GM23338 (cell line): ENCODE data around the gene GSN. TPM values are rescaled to one million over a fixed set of nuclear protein-coding genes. Genes with fewer than 3 reads are reported as not detected.

Experiments used
- ATAC-seq: fragments of 200-7000 bp; cut with Tn5 transposase; 3 replicates; pipeline ENCODE4 v1.9.1; 2020
- DNase-seq: peaks from one replicate; pipeline ENCODE4 v3.0.0-alpha.2; 2015; ENCODE audit warnings: low spot score
- H2AFZ ChIP-seq: fragments of 200-600 bp; sonication (generic); 2 replicates; pipeline ENCODE4 v1.8.0; 2016; ENCODE audit warnings: antibody characterized with exemption, mild to moderate bottlenecking, moderate library complexity
- H3F3A ChIP-seq: fragments of 200-600 bp; sonication (generic); replicated peaks from 2 replicates; pipeline ENCODE4 v1.8.0; 2017; ENCODE audit warnings: antibody characterized with exemption, mixed run types, low read depth
- H3K27ac ChIP-seq: fragments of 200-600 bp; sonication (generic); 2 replicates; pipeline ENCODE4 v1.6.1; 2016; ENCODE audit warnings: low read depth
- H3K27me3 ChIP-seq: fragments of 200-600 bp; sonication (generic); 2 replicates; pipeline ENCODE4 v1.8.0; 2016; ENCODE audit warnings: mild to moderate bottlenecking, mixed run types, moderate library complexity; ENCODE audit not compliant: insufficient read depth
- H3K36me3 ChIP-seq: fragments of 200-600 bp; sonication (generic); 2 replicates; pipeline ENCODE4 v1.8.0; 2016; ENCODE audit warnings: mild to moderate bottlenecking; ENCODE audit not compliant: insufficient read depth
- H3K4me1 ChIP-seq: fragments of 200-600 bp; sonication (generic); 2 replicates; pipeline ENCODE4 v1.8.0; 2016; ENCODE audit warnings: mild to moderate bottlenecking, moderate library complexity; ENCODE audit not compliant: insufficient read depth
- H3K4me2 ChIP-seq: fragments of 200-600 bp; sonication (generic); 2 replicates; pipeline ENCODE4 v1.7.1; 2017; ENCODE audit warnings: mixed run types
- H3K4me3 ChIP-seq: fragments of 200-600 bp; sonication (generic); 2 replicates; pipeline ENCODE4 v1.6.1; 2016; ENCODE audit warnings: mixed run types
- H3K79me2 ChIP-seq: fragments of 200-600 bp; sonication (generic); replicated peaks from 2 replicates; pipeline ENCODE4 v1.8.0; 2017; ENCODE audit warnings: mild to moderate bottlenecking; ENCODE audit not compliant: insufficient read depth
- H3K9me2 ChIP-seq: fragments of 200-600 bp; sonication (generic); 2 replicates; pipeline ENCODE4 v1.8.0; 2017; ENCODE audit not compliant: insufficient read depth
- H4K20me1 ChIP-seq: fragments of 200-600 bp; sonication (generic); replicated peaks from 2 replicates; pipeline ENCODE4 v1.8.0; 2017; ENCODE audit warnings: mild to moderate bottlenecking; ENCODE audit not compliant: insufficient read depth
- H3K27ac Mint-ChIP-seq: 2 replicates; pipeline ENCODE4 v1.8.0; 2020; ENCODE audit warnings: inconsistent platforms, mild to moderate bottlenecking, moderate library complexity, mixed read lengths
- H3K27me3 Mint-ChIP-seq: 3 replicates; pipeline ENCODE4 v1.8.0; 2022; ENCODE audit warnings: low read depth, mild to moderate bottlenecking, moderate library complexity, mixed read lengths, inconsistent platforms; ENCODE audit not compliant: insufficient read depth, poor library complexity
- H3K36me3 Mint-ChIP-seq: 3 replicates; pipeline ENCODE4 v1.8.0; 2021; ENCODE audit warnings: low read depth, mild to moderate bottlenecking, inconsistent platforms, moderate library complexity, mixed read lengths
- H3K4me1 Mint-ChIP-seq: 3 replicates; pipeline ENCODE4 v1.8.0; 2020; ENCODE audit warnings: mild to moderate bottlenecking, inconsistent platforms, mixed read lengths
- H3K4me3 Mint-ChIP-seq: 3 replicates; pipeline ENCODE4 v1.8.0; 2021; ENCODE audit warnings: moderate library complexity, mild to moderate bottlenecking, inconsistent platforms, mixed read lengths
- H3K9me3 Mint-ChIP-seq: 3 replicates; pipeline ENCODE4 v1.8.0; 2020; ENCODE audit warnings: moderate library complexity, mild to moderate bottlenecking, inconsistent platforms, mixed read lengths
- EZH2phosphoT487 ChIP-seq: fragments of 200-600 bp; sonication (generic); IDR thresholded peaks from one replicate; pipeline ENCODE4 v1.8.1; 2018; ENCODE audit warnings: antibody characterized with exemption; ENCODE audit not compliant: unreplicated experiment
- JUNB ChIP-seq: IDR thresholded peaks from one replicate; pipeline ENCODE4 v1.6.1; 2016; ENCODE audit warnings: antibody characterized with exemption; ENCODE audit not compliant: unreplicated experiment
- NANOG ChIP-seq: IDR thresholded peaks from 2 replicates; pipeline ENCODE4 v1.6.1; 2016; ENCODE audit warnings: antibody characterized with exemption, borderline replicate concordance
- POLR2AphosphoS5 ChIP-seq: IDR thresholded peaks from 2 replicates; pipeline ENCODE4 v1.6.1; 2016; ENCODE audit warnings: antibody characterized with exemption, low read depth
- STAT1 ChIP-seq: IDR thresholded peaks from one replicate; pipeline ENCODE4 v1.6.1; 2016; ENCODE audit warnings: antibody characterized with exemption; ENCODE audit not compliant: unreplicated experiment
- polyA plus RNA-seq: library from polyadenylated mRNA; unstranded; fragments of >200 nt; fragmentation: Nextera tagmentation; extraction: Ambion mirVana; gene quantifications from 2 replicates; pipeline ENCODE4 v1.2.1, GENCODE V29; 2016
- total RNA-seq: library from RNA; depleted of rRNA; stranded (reverse); fragments of >200 nt; shearing (Covaris generic); gene quantifications from 2 replicates; pipeline ENCODE4 v1.2.3, GENCODE V29; 2014
- TF ChIP-seq, protein P1 (sequence below): IDR thresholded peaks from one replicate; pipeline ENCODE4 v1.6.1; 2018; ENCODE audit warnings: antibody characterized with exemption; ENCODE audit not compliant: unreplicated experiment
- TF ChIP-seq, protein P2 (sequence below), 2 experiments: fragments of 200-600 bp in 1 of 2; sonication (generic) in 1 of 2; conservative IDR thresholded peaks; 2 replicates each; pipeline versions ENCODE4 v1.5.1 to v1.6.1; 2016 to 2017; ENCODE audit warnings: antibody characterized with exemption in 2 of 2, low read depth in 2 of 2, mild to moderate bottlenecking in 2 of 2, moderate library complexity in 1 of 2
- TF ChIP-seq, protein P3 (sequence below): fragments of 250-450 bp; sonication (Bioruptor Pico); IDR thresholded peaks from 2 replicates; pipeline ENCODE4 v1.5.0; 2020; ENCODE audit warnings: mild to moderate bottlenecking, moderate library complexity

GSN gene
- total and polyA plus RNA-seq, 2 experiments from 2014 or later = 30.2 to 85.7 TPM

DNA sequence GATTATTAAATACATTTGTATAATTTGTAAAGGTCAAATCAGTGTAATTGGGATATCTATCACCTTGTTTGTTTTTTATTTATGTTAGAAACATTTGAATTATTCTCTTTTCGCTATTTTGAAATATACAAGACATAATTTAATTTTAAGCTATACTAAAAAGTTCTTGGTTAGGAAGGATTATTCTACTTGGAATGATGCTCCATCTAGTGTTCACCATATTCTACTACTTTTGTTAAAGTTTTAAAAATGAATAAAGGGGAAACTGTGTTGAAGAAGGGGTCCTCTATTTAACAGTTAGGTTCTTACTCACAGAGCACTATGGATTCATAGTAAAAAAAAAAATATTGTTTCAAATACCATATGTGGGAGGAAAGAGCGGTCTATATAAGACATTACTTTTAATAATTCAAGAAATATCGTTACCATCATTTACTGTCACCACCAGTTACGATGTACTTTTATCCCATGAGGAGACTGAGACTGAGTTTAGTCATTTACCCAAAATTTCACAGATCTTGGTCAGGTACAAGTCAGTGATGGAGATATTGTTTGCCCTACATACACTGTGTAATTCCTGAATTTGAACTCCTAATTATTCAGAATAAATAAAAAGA is 108.4 kb downstream of the GSN start:
- Mint-ChIP-seq H3K27ac (no peak overlapping the region), H3K9me3 (peaks cover 8% of the 10 kb centered on the region; the same call in 2 of the 3 replicates), H3K36me3 (peaks cover 8% of the 10 kb centered on the region; the same call in 1 of the 3 replicates), H3K4me3 (no peak overlapping the region), H3K27me3 (peaks cover 6% of the 10 kb centered on the region), H3K4me1 (no peaks in the 10 kb centered on the region)
- no peak overlapping the region for H3K27ac ChIP-seq
- H2AFZ ChIP-seq = no peak overlapping the region
- H3K4me1 ChIP-seq = no peaks in the 10 kb centered on the region
- no peaks in the 10 kb centered on the region for H3F3A ChIP-seq
- H4K20me1 ChIP-seq = no peaks in the 10 kb centered on the region
- no peaks in the 10 kb centered on the region for H3K79me2 ChIP-seq
- no peak for ATAC-seq
- H3K4me2 ChIP-seq = no peak overlapping the region
- no peak overlapping the region for H3K4me3 ChIP-seq
- no peaks in the 10 kb centered on the region for H3K9me2 ChIP-seq
- no peak for DNase-seq
- H3K36me3 ChIP-seq = no peaks in the 10 kb centered on the region
- H3K27me3 ChIP-seq = no peaks in the 10 kb centered on the region
- TF ChIP-seq, protein P1, sequence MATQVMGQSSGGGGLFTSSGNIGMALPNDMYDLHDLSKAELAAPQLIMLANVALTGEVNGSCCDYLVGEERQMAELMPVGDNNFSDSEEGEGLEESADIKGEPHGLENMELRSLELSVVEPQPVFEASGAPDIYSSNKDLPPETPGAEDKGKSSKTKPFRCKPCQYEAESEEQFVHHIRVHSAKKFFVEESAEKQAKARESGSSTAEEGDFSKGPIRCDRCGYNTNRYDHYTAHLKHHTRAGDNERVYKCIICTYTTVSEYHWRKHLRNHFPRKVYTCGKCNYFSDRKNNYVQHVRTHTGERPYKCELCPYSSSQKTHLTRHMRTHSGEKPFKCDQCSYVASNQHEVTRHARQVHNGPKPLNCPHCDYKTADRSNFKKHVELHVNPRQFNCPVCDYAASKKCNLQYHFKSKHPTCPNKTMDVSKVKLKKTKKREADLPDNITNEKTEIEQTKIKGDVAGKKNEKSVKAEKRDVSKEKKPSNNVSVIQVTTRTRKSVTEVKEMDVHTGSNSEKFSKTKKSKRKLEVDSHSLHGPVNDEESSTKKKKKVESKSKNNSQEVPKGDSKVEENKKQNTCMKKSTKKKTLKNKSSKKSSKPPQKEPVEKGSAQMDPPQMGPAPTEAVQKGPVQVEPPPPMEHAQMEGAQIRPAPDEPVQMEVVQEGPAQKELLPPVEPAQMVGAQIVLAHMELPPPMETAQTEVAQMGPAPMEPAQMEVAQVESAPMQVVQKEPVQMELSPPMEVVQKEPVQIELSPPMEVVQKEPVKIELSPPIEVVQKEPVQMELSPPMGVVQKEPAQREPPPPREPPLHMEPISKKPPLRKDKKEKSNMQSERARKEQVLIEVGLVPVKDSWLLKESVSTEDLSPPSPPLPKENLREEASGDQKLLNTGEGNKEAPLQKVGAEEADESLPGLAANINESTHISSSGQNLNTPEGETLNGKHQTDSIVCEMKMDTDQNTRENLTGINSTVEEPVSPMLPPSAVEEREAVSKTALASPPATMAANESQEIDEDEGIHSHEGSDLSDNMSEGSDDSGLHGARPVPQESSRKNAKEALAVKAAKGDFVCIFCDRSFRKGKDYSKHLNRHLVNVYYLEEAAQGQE = no peak
- no peak for TF ChIP-seq NANOG
- TF ChIP-seq, protein P2, sequence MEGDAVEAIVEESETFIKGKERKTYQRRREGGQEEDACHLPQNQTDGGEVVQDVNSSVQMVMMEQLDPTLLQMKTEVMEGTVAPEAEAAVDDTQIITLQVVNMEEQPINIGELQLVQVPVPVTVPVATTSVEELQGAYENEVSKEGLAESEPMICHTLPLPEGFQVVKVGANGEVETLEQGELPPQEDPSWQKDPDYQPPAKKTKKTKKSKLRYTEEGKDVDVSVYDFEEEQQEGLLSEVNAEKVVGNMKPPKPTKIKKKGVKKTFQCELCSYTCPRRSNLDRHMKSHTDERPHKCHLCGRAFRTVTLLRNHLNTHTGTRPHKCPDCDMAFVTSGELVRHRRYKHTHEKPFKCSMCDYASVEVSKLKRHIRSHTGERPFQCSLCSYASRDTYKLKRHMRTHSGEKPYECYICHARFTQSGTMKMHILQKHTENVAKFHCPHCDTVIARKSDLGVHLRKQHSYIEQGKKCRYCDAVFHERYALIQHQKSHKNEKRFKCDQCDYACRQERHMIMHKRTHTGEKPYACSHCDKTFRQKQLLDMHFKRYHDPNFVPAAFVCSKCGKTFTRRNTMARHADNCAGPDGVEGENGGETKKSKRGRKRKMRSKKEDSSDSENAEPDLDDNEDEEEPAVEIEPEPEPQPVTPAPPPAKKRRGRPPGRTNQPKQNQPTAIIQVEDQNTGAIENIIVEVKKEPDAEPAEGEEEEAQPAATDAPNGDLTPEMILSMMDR (conservative IDR thresholded peaks at IDR 0.05; ENCODE audit: low read depth in 2 of 2) = peak in 1 of 2 experiments; percentile 38; a peak in 3 of 4 replicates
- no peak for TF ChIP-seq EZH2phosphoT487
- TF ChIP-seq POLR2AphosphoS5 = no peak

GRCh38 chr9:121380846-121381245 is 112.9 kb downstream of the GSN start:
- no peaks in the 10 kb centered on the region for H3K27me3 Mint-ChIP-seq
- no peak overlapping the region for H3K4me3 Mint-ChIP-seq
- peaks cover 8% of the 10 kb centered on the region; the same call in 1 of the 3 replicates for H3K36me3 Mint-ChIP-seq
- Histone ChIP-seq H3K27me3 (no peaks in the 10 kb centered on the region), H3K9me2 (no peaks in the 10 kb centered on the region), H2AFZ (no peak overlapping the region), H3K4me3 (no peak overlapping the region), H3K4me1 (0 out of 2 replicates have a peak, but pooled peaks cover 7% of the 10 kb centered on the region), H3F3A (no peaks in the 10 kb centered on the region), H3K4me2 (no peak overlapping the region), H4K20me1 (no peaks in the 10 kb centered on the region), H3K36me3 (no peaks in the 10 kb centered on the region), H3K27ac (no peak overlapping the region), H3K79me2 (no peaks in the 10 kb centered on the region)
- ATAC-seq (no peak), DNase-seq (no peak)
- no peaks in the 10 kb centered on the region; the same call in 1 of the 3 replicates for H3K4me1 Mint-ChIP-seq
- no peak overlapping the region for H3K27ac Mint-ChIP-seq
- H3K9me3 Mint-ChIP-seq = peaks cover 8% of the 10 kb centered on the region; the same call in 2 of the 3 replicates
- TF ChIP-seq EZH2phosphoT487 (no peak), STAT1 (no peak), JUNB (no peak)
- TF ChIP-seq, protein P3, sequence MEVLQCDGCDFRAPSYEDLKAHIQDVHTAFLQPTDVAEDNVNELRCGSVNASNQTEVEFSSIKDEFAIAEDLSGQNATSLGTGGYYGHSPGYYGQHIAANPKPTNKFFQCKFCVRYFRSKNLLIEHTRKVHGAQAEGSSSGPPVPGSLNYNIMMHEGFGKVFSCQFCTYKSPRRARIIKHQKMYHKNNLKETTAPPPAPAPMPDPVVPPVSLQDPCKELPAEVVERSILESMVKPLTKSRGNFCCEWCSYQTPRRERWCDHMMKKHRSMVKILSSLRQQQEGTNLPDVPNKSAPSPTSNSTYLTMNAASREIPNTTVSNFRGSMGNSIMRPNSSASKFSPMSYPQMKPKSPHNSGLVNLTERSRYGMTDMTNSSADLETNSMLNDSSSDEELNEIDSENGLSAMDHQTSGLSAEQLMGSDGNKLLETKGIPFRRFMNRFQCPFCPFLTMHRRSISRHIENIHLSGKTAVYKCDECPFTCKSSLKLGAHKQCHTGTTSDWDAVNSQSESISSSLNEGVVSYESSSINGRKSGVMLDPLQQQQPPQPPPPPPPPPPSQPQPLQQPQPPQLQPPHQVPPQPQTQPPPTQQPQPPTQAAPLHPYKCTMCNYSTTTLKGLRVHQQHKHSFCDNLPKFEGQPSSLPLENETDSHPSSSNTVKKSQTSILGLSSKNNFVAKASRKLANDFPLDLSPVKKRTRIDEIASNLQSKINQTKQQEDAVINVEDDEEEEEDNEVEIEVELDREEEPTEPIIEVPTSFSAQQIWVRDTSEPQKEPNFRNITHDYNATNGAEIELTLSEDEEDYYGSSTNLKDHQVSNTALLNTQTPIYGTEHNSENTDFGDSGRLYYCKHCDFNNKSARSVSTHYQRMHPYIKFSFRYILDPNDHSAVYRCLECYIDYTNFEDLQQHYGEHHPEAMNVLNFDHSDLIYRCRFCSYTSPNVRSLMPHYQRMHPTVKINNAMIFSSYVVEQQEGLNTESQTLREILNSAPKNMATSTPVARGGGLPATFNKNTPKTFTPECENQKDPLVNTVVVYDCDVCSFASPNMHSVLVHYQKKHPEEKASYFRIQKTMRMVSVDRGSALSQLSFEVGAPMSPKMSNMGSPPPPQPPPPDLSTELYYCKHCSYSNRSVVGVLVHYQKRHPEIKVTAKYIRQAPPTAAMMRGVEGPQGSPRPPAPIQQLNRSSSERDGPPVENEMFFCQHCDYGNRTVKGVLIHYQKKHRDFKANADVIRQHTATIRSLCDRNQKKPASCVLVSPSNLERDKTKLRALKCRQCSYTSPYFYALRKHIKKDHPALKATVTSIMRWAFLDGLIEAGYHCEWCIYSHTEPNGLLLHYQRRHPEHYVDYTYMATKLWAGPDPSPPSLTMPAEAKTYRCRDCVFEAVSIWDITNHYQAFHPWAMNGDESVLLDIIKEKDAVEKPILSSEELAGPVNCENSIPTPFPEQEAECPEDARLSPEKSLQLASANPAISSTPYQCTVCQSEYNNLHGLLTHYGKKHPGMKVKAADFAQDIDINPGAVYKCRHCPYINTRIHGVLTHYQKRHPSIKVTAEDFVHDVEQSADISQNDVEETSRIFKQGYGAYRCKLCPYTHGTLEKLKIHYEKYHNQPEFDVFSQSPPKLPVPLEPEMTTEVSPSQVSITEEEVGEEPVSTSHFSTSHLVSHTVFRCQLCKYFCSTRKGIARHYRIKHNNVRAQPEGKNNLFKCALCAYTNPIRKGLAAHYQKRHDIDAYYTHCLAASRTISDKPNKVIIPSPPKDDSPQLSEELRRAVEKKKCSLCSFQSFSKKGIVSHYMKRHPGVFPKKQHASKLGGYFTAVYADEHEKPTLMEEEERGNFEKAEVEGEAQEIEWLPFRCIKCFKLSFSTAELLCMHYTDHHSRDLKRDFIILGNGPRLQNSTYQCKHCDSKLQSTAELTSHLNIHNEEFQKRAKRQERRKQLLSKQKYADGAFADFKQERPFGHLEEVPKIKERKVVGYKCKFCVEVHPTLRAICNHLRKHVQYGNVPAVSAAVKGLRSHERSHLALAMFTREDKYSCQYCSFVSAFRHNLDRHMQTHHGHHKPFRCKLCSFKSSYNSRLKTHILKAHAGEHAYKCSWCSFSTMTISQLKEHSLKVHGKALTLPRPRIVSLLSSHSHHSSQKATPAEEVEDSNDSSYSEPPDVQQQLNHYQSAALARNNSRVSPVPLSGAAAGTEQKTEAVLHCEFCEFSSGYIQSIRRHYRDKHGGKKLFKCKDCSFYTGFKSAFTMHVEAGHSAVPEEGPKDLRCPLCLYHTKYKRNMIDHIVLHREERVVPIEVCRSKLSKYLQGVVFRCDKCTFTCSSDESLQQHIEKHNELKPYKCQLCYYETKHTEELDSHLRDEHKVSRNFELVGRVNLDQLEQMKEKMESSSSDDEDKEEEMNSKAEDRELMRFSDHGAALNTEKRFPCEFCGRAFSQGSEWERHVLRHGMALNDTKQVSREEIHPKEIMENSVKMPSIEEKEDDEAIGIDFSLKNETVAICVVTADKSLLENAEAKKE (CRISPR knock-in tag) = no peak
